HG03565 (cell line): ENCODE measurements around the gene VDAC2.
"Not testable (repeated sequence)": the region's sequence is repeated elsewhere in the genome, so short reads cannot be mapped to it uniquely, and the experiment has no call there.

Source experiments
- ATAC-seq: cut with Tn5 transposase; IDR thresholded peaks from one replicate; pipeline ENCODE4 v1.9.1; 2021; ENCODE audit warnings: mild to moderate bottlenecking, moderate library complexity; ENCODE audit not compliant: unreplicated experiment

VDAC2 gene

GRCh38 chr10:75199949-75200348, 10.6 kb upstream of the VDAC2 start:
- ATAC-seq, result not testable (repeated sequence)

GRCh38 chr10:75201793-75202307, 8.7 kb upstream of the VDAC2 start:
- ATAC-seq, result no peak

GRCh38 chr10:75202321-75203045, 8.1 kb upstream of the VDAC2 start:
- no peak for ATAC-seq

- not testable (repeated sequence) for ATAC-seq
These were observed 7.5 kb upstream of the VDAC2 start for GRCh38 chr10:75203046-75203620.

- no peak for ATAC-seq
These were observed 6.9 kb upstream of the VDAC2 start for GRCh38 chr10:75203724-75204123.

GRCh38 chr10:75205908-75206307, 4.7 kb upstream of the VDAC2 start:
- no peak for ATAC-seq

- ATAC-seq, result not testable (repeated sequence)
These were observed 4.0 kb upstream of the VDAC2 start for GRCh38 chr10:75206638-75207037.

GRCh38 chr10:75207079-75207856, 3.3 kb upstream of the VDAC2 start:
- ATAC-seq, result no peak

- no peak for ATAC-seq
These were observed 2.8 kb upstream of the VDAC2 start for GRCh38 chr10:75207857-75208144.

GRCh38 chr10:75208181-75208580, 2.4 kb upstream of the VDAC2 start:
- no peak for ATAC-seq

- ATAC-seq, result no peak
These were observed 1.3 kb upstream of the VDAC2 start for GRCh38 chr10:75209086-75209920.

GRCh38 chr10:75209921-75210281, 695 bp upstream of the VDAC2 start:
- peak; percentile 30 for ATAC-seq

GRCh38 chr10:75211007-75211691, 553 bp downstream of the VDAC2 start:
- no peak for ATAC-seq

- no peak for ATAC-seq
These were observed 1.7 kb downstream of the VDAC2 start for GRCh38 chr10:75212343-75212742.

- no peak for ATAC-seq
These were observed 9.7 kb downstream of the VDAC2 start for GRCh38 chr10:75220274-75220673.

- ATAC-seq, result not testable (repeated sequence)
These were observed 10.9 kb downstream of the VDAC2 start for GRCh38 chr10:75221492-75221891.

GRCh38 chr10:75223507-75223906, 12.9 kb downstream of the VDAC2 start:
- ATAC-seq, result no peak

GRCh38 chr10:75226095-75226494, 15.5 kb downstream of the VDAC2 start:
- no peak for ATAC-seq

GRCh38 chr10:75226656-75227055, 16.1 kb downstream of the VDAC2 start:
- no peak for ATAC-seq

GRCh38 chr10:75228278-75228677, 17.7 kb downstream of the VDAC2 start:
- ATAC-seq, result no peak

- ATAC-seq, result no peak
These were observed 18.2 kb downstream of the VDAC2 start for GRCh38 chr10:75228834-75229233.
